Right lobe of liver (tissue), 4 donors: ENCODE data around the gene CDC73.

Experiments
- POLR2A ChIP-seq: fragments of 450-650 bp; IDR thresholded peaks from one replicate; pipeline ENCODE4 v1.6.1; 2017; ENCODE audit warnings: antibody characterized with exemption, mild to moderate bottlenecking
- TF ChIP-seq, protein P1 (sequence below), 4 donors: fragments of 200-600 bp in 3 of 4; fragments of 450-650 bp in 1 of 4; IDR thresholded peaks; one replicate each; pipeline versions ENCODE4 v1.5.1 to v1.8.0; 2016 to 2022; ENCODE audit warnings: antibody characterized with exemption in 4 of 4, mild to moderate bottlenecking in 2 of 4
- donor health status: DM: no; HTN: no; CAD: no.
- donor health status: DM: no; HTN: no; CAD: no.
- donor health status: DM: no; HTN: yes; CAD: no.

DNA sequence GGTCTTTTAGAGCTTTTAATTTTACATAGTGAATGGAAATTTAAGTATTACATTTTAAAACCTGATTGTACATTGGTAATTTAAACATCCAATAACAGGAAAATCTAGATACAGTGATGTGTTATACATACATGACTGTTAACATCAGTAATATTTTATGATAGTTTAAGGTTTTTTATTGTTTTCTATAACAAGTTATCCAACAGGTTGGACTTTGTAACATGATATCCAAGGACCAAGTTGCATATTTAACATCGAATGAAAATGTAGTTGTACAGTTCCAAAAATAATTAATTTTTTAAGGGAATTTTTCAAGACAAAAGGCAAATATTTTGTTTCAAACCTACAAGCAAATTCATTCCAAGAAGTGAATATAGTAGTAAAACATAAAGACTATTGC, 31.0 kb upstream of the CDC73 start:
- TF ChIP-seq, protein P1, sequence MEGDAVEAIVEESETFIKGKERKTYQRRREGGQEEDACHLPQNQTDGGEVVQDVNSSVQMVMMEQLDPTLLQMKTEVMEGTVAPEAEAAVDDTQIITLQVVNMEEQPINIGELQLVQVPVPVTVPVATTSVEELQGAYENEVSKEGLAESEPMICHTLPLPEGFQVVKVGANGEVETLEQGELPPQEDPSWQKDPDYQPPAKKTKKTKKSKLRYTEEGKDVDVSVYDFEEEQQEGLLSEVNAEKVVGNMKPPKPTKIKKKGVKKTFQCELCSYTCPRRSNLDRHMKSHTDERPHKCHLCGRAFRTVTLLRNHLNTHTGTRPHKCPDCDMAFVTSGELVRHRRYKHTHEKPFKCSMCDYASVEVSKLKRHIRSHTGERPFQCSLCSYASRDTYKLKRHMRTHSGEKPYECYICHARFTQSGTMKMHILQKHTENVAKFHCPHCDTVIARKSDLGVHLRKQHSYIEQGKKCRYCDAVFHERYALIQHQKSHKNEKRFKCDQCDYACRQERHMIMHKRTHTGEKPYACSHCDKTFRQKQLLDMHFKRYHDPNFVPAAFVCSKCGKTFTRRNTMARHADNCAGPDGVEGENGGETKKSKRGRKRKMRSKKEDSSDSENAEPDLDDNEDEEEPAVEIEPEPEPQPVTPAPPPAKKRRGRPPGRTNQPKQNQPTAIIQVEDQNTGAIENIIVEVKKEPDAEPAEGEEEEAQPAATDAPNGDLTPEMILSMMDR (IDR thresholded peaks at IDR 0.05), result no peak
- TF ChIP-seq POLR2A, result no peak
